ENCODE results near the gene CIDEC. TPM values are rescaled to one million over a fixed set of nuclear protein-coding genes. Genes with fewer than 3 reads are reported as not detected.

CIDEC gene
- total and polyA plus RNA-seq, 9 of the 15 experiments (the other 6 are each of a cell fraction or from before 2014, with no cell fraction given), result not detected

GRCh38 chr3:9911863-9912262 is 31.8 kb upstream of the CIDEC start:
- Histone ChIP-seq H3K9me1 (ENCODE audit: control insufficient read depth, insufficient read depth, low read length) (no peaks in the 10 kb centered on the region), H2AFZ (ENCODE audit: low read depth, low read length) (peak overlapping the region; percentile 3), H3K79me2 (ENCODE audit: control insufficient read depth, insufficient read depth, low read length) (no peaks in the 10 kb centered on the region), H3K4me1 (replicated peaks in 1 of 2; ENCODE audit: control insufficient read depth in 2 of 2, insufficient read depth in 2 of 2, low read length in 2 of 2) (peaks cover 22 to 33% of the 10 kb centered on the region in 2 experiments), H3K4me3 (no peak overlapping the region), H3K9ac (ENCODE audit: insufficient read depth in 1 of 2, low read depth in 2 of 2, low read length in 2 of 2) (peak overlapping the region; percentile 10 to 78; a peak in 1 of 4 replicates), H4K20me1 (replicated peaks; ENCODE audit: control insufficient read depth, insufficient read depth, low read length) (no peaks in the 10 kb centered on the region), H3K27me3 (ENCODE audit: control insufficient read depth in 2 of 2, insufficient read depth in 2 of 2, low read length in 2 of 2) (no peaks in the 10 kb centered on the region), H3K36me3 (ENCODE audit: control insufficient read depth, insufficient read depth, low read length) (no peaks in the 10 kb centered on the region), H3K27ac (ENCODE audit: extremely low read depth, low read depth, low read length) (peak overlapping the region; percentile 45; the same call in 2 of the 3 replicates), H3K9me3 (replicated peaks; ENCODE audit: control insufficient read depth, insufficient read depth, low read depth, low read length) (no peaks in the 10 kb centered on the region), H3K4me2 (ENCODE audit: insufficient read depth, low read length) (peak overlapping the region; percentile 47; the same call in 1 of the 2 replicates)
- FAIRE-seq (peak; percentile 95), ATAC-seq (peak; percentile 52), DNase-seq (ENCODE audit: extremely low read depth in 1 of 4, low spot score in 3 of 4) (peak in 1 of 4 experiments; percentile 76)
- ChIA-PET POLR2A (interaction anchor here (0.6 to 3.6 kb wide), 13 partner anchors 9 to 238 kb away, joined by 3 to 28 read pairs (median 3); partner anchors contain the start of genes CRELD1 and IL17RE), CTCF (ENCODE audit: low intra/inter-chr PET ratio) (no interaction called here)
- intact Hi-C loops (cut with micrococcal nuclease), result no loop called here
- in situ Hi-C loops (cut with MboI), result no loop called here
- WGBS (ENCODE audit: insufficient coverage, low coverage, missing lambda C conversion rate), result 13% methylated on average over 8 of the region's 8 CpGs
- no TSS peak for BruUV-seq (replicated peaks)
- no peak for TF ChIP-seq PURB (CRISPR knock-in tag; IDR thresholded peaks at IDR 0.05; ENCODE audit: low read depth)
- TF ChIP-seq E2F6 (IDR thresholded peaks at IDR 0.05; ENCODE audit: borderline replicate concordance in 1 of 2, extremely low read depth in 1 of 2, insufficient read depth in 1 of 2, insufficient read length in 1 of 2, low read depth in 1 of 2, low read length in 1 of 2, poor library complexity in 1 of 2, severe bottlenecking in 1 of 2), result peak in 1 of 2 experiments; percentile 38
- TF ChIP-seq RCOR1 (IDR thresholded peaks at IDR 0.05; ENCODE audit: borderline replicate concordance in 1 of 2, low read depth in 2 of 2, low read length in 2 of 2), result 0 out of 4 replicates have a peak, but pooled peaks of 1 of the 2 experiments have one; percentile 21
- 0 out of 2 replicates have a peak, but pooled peaks have one; percentile 20 for TF ChIP-seq MAFK (IDR thresholded peaks at IDR 0.05; ENCODE audit: low read length)
- 0 out of 2 replicates have a peak, but pooled peaks have one; percentile 20 for TF ChIP-seq CXXC5 (CRISPR knock-in tag; IDR thresholded peaks at IDR 0.05)
- 0 out of 4 replicates have a peak, but pooled peaks of 1 of the 2 experiments have one; percentile 45 for TF ChIP-seq ZNF639 (CRISPR knock-in tag; conservative IDR thresholded peaks at IDR 0.05 in 1 of 2, IDR thresholded peaks at IDR 0.05 in 1 of 2)
- peak; percentile 79 for TF ChIP-seq ZBTB7A (IDR thresholded peaks at IDR 0.05; ENCODE audit: borderline replicate concordance, control insufficient read depth, low read depth, low read length)
- no peak for TF ChIP-seq ZNF583 (CRISPR knock-in tag; IDR thresholded peaks at IDR 0.05)
- TF ChIP-seq NBN (IDR thresholded peaks at IDR 0.05; ENCODE audit: low read depth), result no peak
- TF ChIP-seq JUND (IDR thresholded peaks at IDR 0.05; ENCODE audit: borderline replicate concordance, low read depth, low read length), result 0 out of 2 replicates have a peak, but pooled peaks have one; percentile 16
- no peak for TF ChIP-seq JUND (tag; IDR thresholded peaks at IDR 0.05; ENCODE audit: borderline replicate concordance, low read depth, low read length)
